H1 (cell line): ENCODE measurements around the gene PFKFB1. TPM values are rescaled to one million over a fixed set of nuclear protein-coding genes. Genes with fewer than 3 reads are reported as not detected.

Experiments used
- CTCF ChIA-PET: fragments of 300-600 bp; sonication (Branson Sonifier 250); formaldehyde crosslinking; loops from one replicate; lab custom pipeline; 2021; ENCODE audit not compliant: partially characterized antibody; lab: Charles Lee
- POLR2A ChIA-PET: fragments of 300-600 bp; sonication (Branson Sonifier 250); formaldehyde crosslinking; loops from one replicate; lab custom pipeline; 2021; ENCODE audit warnings: inconsistent platforms; ENCODE audit not compliant: partially characterized antibody; lab: Charles Lee
- DNase-seq, 2 experiments: peaks; one replicate each; pipeline versions ENCODE4 v3.0.0 to v3.0.0-alpha.2; 2010 to 2022; ENCODE audit warnings: low spot score in 2 of 2, low read depth in 1 of 2, mixed read lengths in 1 of 2
- FAIRE-seq: peaks from 2 replicates; lab custom pipeline; 2011; peaks lifted over from hg19 to GRCh38; lab: Jason Lieb, UNC
- H2AFZ ChIP-seq: 2 replicates; pipeline ENCODE4 v1.8.1; 2012; ENCODE audit warnings: low read length, inconsistent platforms
- H2AK5ac ChIP-seq: 2 replicates; pipeline ENCODE4 v1.6.1; 2013; ENCODE audit warnings: low read depth, low read length
- H2BK120ac ChIP-seq: replicated peaks from 2 replicates; pipeline ENCODE3; 2013; ENCODE audit warnings: low read depth, low read length, inconsistent platforms
- H2BK12ac ChIP-seq: 2 replicates; pipeline ENCODE4 v1.6.1; 2013; ENCODE audit warnings: low read depth, low read length
- H2BK15ac ChIP-seq: 2 replicates; pipeline ENCODE4 v1.6.1; 2013; ENCODE audit warnings: low read length
- H2BK20ac ChIP-seq: 2 replicates; pipeline ENCODE4 v1.6.1; 2013; ENCODE audit warnings: low read length
- H2BK5ac ChIP-seq: 2 replicates; pipeline ENCODE4 v1.6.1; 2013; ENCODE audit warnings: low read depth, low read length
- H3K14ac ChIP-seq: 2 replicates; pipeline ENCODE4 v1.6.1; 2013; ENCODE audit warnings: inconsistent platforms; ENCODE audit not compliant: insufficient read length
- H3K18ac ChIP-seq: 2 replicates; pipeline ENCODE4 v1.6.1; 2013; ENCODE audit warnings: low read length; ENCODE audit errors: extremely low read depth
- H3K23ac ChIP-seq: 2 replicates; pipeline ENCODE4 v1.6.1; 2013; ENCODE audit warnings: inconsistent platforms; ENCODE audit not compliant: insufficient read length
- H3K23me2 ChIP-seq: 2 replicates; pipeline ENCODE4 v1.6.1; 2013; ENCODE audit warnings: low read depth, low read length
- H3K27ac ChIP-seq: 2 replicates; pipeline ENCODE4 v1.6.1; 2011; ENCODE audit warnings: low read depth, low read length, inconsistent platforms
- H3K27me3 ChIP-seq, 4 experiments: replicated peaks in 1 of 4; 1 replicate in 1 of 4; 2 replicates in 3 of 4; pipeline versions ENCODE4 v1.6.1 to v1.8.1; 2011 to 2013; ENCODE audit warnings: low read length in 3 of 4, mild to moderate bottlenecking in 3 of 4, inconsistent platforms in 2 of 4, mixed read lengths in 2 of 4, moderate library complexity in 1 of 4; ENCODE audit not compliant: control insufficient read depth in 3 of 4, insufficient read depth in 3 of 4; ENCODE audit errors: extremely low read depth in 1 of 4
- H3K36me3 ChIP-seq, 4 experiments: 2 replicates each; pipeline versions ENCODE4 v1.6.1 to v1.8.1; 2011 to 2013; ENCODE audit warnings: mild to moderate bottlenecking in 4 of 4, low read length in 3 of 4, moderate library complexity in 2 of 4, control low read depth in 1 of 4, inconsistent platforms in 1 of 4; ENCODE audit not compliant: insufficient read depth in 4 of 4, control insufficient read depth in 2 of 4
- H3K4ac ChIP-seq: replicated peaks from 2 replicates; pipeline ENCODE3; 2013; ENCODE audit warnings: low read length, low read depth, mixed read lengths, inconsistent platforms; ENCODE audit not compliant: insufficient read length
- H3K4me1 ChIP-seq, 4 experiments: replicated peaks in 1 of 4; 1 replicate in 1 of 4; 2 replicates in 3 of 4; pipeline versions ENCODE4 v1.6.1 to v1.8.1; 2011 to 2013; ENCODE audit warnings: low read length in 3 of 4, inconsistent platforms in 2 of 4, mixed read lengths in 1 of 4; ENCODE audit not compliant: insufficient read depth in 4 of 4, control insufficient read depth in 3 of 4
- H3K4me2 ChIP-seq, 2 experiments: 2 replicates each; pipeline versions ENCODE4 v1.6.1 to v1.8.1; 2011 to 2013; ENCODE audit warnings: low read depth in 2 of 2, low read length in 2 of 2, control low read depth in 1 of 2, inconsistent platforms in 1 of 2, mild to moderate bottlenecking in 1 of 2; ENCODE audit not compliant: insufficient read depth in 1 of 2
- H3K4me3 ChIP-seq, 4 experiments: fragments of 200-600, 300-600 bp in 1 of 4; sonication (generic), shearing (Covaris generic), sonication (Bioruptor Twin) in 1 of 4; 2 replicates each; pipeline versions ENCODE4 v1.5.1 to v1.8.1; 2011 to 2016; ENCODE audit warnings: low read length in 4 of 4, low read depth in 3 of 4, control low read depth in 2 of 4, inconsistent platforms in 2 of 4, mild to moderate bottlenecking in 2 of 4, mixed read lengths in 1 of 4, moderate library complexity in 1 of 4; ENCODE audit not compliant: insufficient read depth in 2 of 4; ENCODE audit errors: extremely low read depth in 1 of 4
- H3K56ac ChIP-seq: replicated peaks from 2 replicates; pipeline ENCODE3; 2013; ENCODE audit warnings: low read depth, mild to moderate bottlenecking, mixed read lengths, low read length, inconsistent platforms; ENCODE audit not compliant: insufficient read length
- H3K79me1 ChIP-seq: 2 replicates; pipeline ENCODE4 v1.6.1; 2013; ENCODE audit warnings: low read depth, low read length, control low read depth
- H3K79me2 ChIP-seq, 2 experiments: 2 replicates each; pipeline versions ENCODE4 v1.6.1 to v1.8.1; 2012 to 2013; ENCODE audit warnings: low read length in 2 of 2, mild to moderate bottlenecking in 2 of 2, inconsistent platforms in 1 of 2; ENCODE audit not compliant: insufficient read depth in 2 of 2, control insufficient read depth in 1 of 2
- H3K9ac ChIP-seq, 4 experiments: replicated peaks in 1 of 4; 1 replicate in 1 of 4; 2 replicates in 3 of 4; pipeline versions ENCODE4 v1.6.1 to v1.8.1; 2011 to 2013; ENCODE audit warnings: low read depth in 3 of 4, low read length in 3 of 4, control low read depth in 2 of 4, mild to moderate bottlenecking in 2 of 4, moderate library complexity in 2 of 4, inconsistent platforms in 1 of 4; ENCODE audit errors: extremely low read depth in 1 of 4
- H3K9me3 ChIP-seq, 2 experiments: 2 replicates each; pipeline versions ENCODE4 v1.6.1 to v1.8.1; 2012 to 2013; ENCODE audit warnings: mild to moderate bottlenecking in 2 of 2, moderate library complexity in 2 of 2, control low read depth in 1 of 2, inconsistent platforms in 1 of 2, low read depth in 1 of 2, low read length in 1 of 2, mixed read lengths in 1 of 2; ENCODE audit not compliant: insufficient read depth in 2 of 2
- H4K20me1 ChIP-seq, 2 experiments: replicated peaks in 1 of 2; 2 replicates each; pipeline versions ENCODE3 to v1.8.1; 2011 to 2013; ENCODE audit warnings: inconsistent platforms in 2 of 2, low read length in 2 of 2, mild to moderate bottlenecking in 1 of 2; ENCODE audit not compliant: insufficient read depth in 2 of 2, control insufficient read depth in 1 of 2
- H4K5ac ChIP-seq: 2 replicates; pipeline ENCODE4 v1.6.1; 2013; ENCODE audit warnings: low read length, low read depth, mixed read lengths, inconsistent platforms; ENCODE audit not compliant: insufficient read length
- H4K8ac ChIP-seq: 2 replicates; pipeline ENCODE4 v1.8.0; 2013; ENCODE audit warnings: mild to moderate bottlenecking, moderate library complexity, low read length, inconsistent platforms; ENCODE audit not compliant: insufficient read depth; ENCODE audit errors: extremely low read depth
- H4K91ac ChIP-seq: replicated peaks from 2 replicates; pipeline ENCODE3; 2013; ENCODE audit warnings: low read length, mixed read lengths, inconsistent platforms; ENCODE audit not compliant: insufficient read length
- EGR1 ChIP-seq: IDR thresholded peaks from 2 replicates; pipeline ENCODE4 v1.6.1; 2011; ENCODE audit warnings: low read depth, low read length, borderline replicate concordance
- RAD21 ChIP-seq, 2 experiments: IDR thresholded peaks in 1 of 2; conservative IDR thresholded peaks in 1 of 2; 2 replicates each; pipeline ENCODE4 v1.6.1; 2011; ENCODE audit warnings: low read depth in 2 of 2, low read length in 2 of 2, improper control_type of control experiment in 1 of 2, inconsistent platforms in 1 of 2, mild to moderate bottlenecking in 1 of 2, moderate library complexity in 1 of 2
- WGBS, 2 experiments: shearing (Covaris generic) in 1 of 2; methylation state at CpG; one replicate each; pipeline versions ENCODE4 v1.1.6 to v1.1.7; 2013 to 2015; ENCODE audit warnings: low lambda C conversion rate in 2 of 2, mixed read lengths in 2 of 2, inconsistent platforms in 1 of 2, low coverage in 1 of 2, missing lambda C conversion rate in 1 of 2; ENCODE audit not compliant: insufficient replicate concordance in 2 of 2, insufficient coverage in 1 of 2, insufficient read length in 1 of 2; ENCODE audit errors: extremely low coverage in 1 of 2, missing lambda C conversion rate in 1 of 2; 5-methylcytosine and 5-hydroxymethylcytosine counted together
- polyA plus RNA-seq, 7 experiments: library from polyadenylated mRNA; depleted of rRNA in 3 of 7; stranded (reverse) in 5 of 7; unstranded in 2 of 7; fragments of >200 nt in 5 of 7; fragments of 200-250 nt in 2 of 7; gene quantifications; 1 replicate in 5 of 7; 2 replicates in 1 of 7; 4 replicates in 1 of 7; pipeline versions ENCODE4 v1.2.1 to v1.2.3, GENCODE V29; 2011 to 2013; ENCODE audit warnings: missing spikeins in 2 of 7, mixed read lengths in 2 of 7
- total RNA-seq: library from RNA; stranded (reverse); fragmentation: NEBNext Ultra II Directional; extraction: Animal tissue kit (Norgen Biotek cat#: 25700); gene quantifications from 2 replicates; pipeline ENCODE4 v1.2.1, GENCODE V29; 2021

PFKFB1 gene
- total and polyA plus RNA-seq, 2 of the 8 experiments (the other 6 are each of a cell fraction or from before 2014, with no cell fraction given) = 0.26 to 0.30 TPM

- Histone ChIP-seq H3K36me3 (no peaks in the 10 kb centered on the region), H3K56ac (no peak within 1 kb of the TSS), H2BK12ac (no peak within 1 kb of the TSS), H3K79me2 (no peaks in the 10 kb centered on the region), H4K5ac (no peak within 1 kb of the TSS), H3K27ac (no peak within 1 kb of the TSS), H3K23me2 (no peaks in the 10 kb centered on the region), H3K9me3 (no peaks in the 10 kb centered on the region; a peak in 1 of 4 replicates), H3K79me1 (no peaks in the 10 kb centered on the region), H2BK120ac (no peak within 1 kb of the TSS), H2BK5ac (no peak within 1 kb of the TSS), H3K4me3 (no peak within 1 kb of the TSS), H3K23ac (no peak within 1 kb of the TSS), H4K91ac (no peak within 1 kb of the TSS), H4K8ac (no peak within 1 kb of the TSS), H3K4me2 (no peak within 1 kb of the TSS), H3K18ac (no peak within 1 kb of the TSS), H2AK5ac (no peak within 1 kb of the TSS), H2BK15ac (no peak within 1 kb of the TSS), H4K20me1 (no peaks in the 10 kb centered on the region), H3K4ac (no peak within 1 kb of the TSS), H3K4me1 (peaks cover 0 to 3% (median 0%) of the 10 kb centered on the region in 4 experiments; a peak in 1 of 7 replicates), H3K14ac (no peak within 1 kb of the TSS), H2BK20ac (no peak within 1 kb of the TSS), H3K9ac (no peak within 1 kb of the TSS), H2AFZ (no peak within 1 kb of the TSS), H3K27me3 (no peaks in the 10 kb centered on the region)
- DNase-seq (no peak), FAIRE-seq (no peak)
- CTCF ChIA-PET = no interaction called here
- POLR2A ChIA-PET = no interaction called here
- WGBS, 2 experiments = 83% methylated on average over 5 of the region's 7 CpGs; no CpG with 5 or more reads in 1 of the 2 experiments
- TF ChIP-seq RAD21 (IDR thresholded peaks at IDR 0.05 in 1 of 2, conservative IDR thresholded peaks at IDR 0.05 in 1 of 2; ENCODE audit: low read depth in 2 of 2, low read length in 2 of 2) (no peak), EGR1 (no peak)
These were observed 36.5 kb upstream of the PFKFB1 start, which contains the start of gene ALAS2 for GRCh38 chrX:55030271-55031205. Gene ALAS2, minus strand, starts transcription at chrX:55030977. Its CDS starts 4,977 bp downstream, at chrX:55026000.
